Cerebellar nuclear complex (tissue), 1 donor: ENCODE results near the gene PPP3CA.

ENCODE experiments used
- DNase-seq, 2 experiments: peaks; one replicate each; lab custom pipeline; 2025; lab: John Stamatoyannopoulos, UW

The PPP3CA gene

GRCh38 chr4:101331017-101331416 lies 16.3 kb downstream of the PPP3CA start:
- DNase-seq = no peak

- no peak for DNase-seq
Measured at GRCh38 chr4:101329592-101329991, 17.7 kb downstream of the PPP3CA start.

GRCh38 chr4:101328063-101328602 lies 19.2 kb downstream of the PPP3CA start:
- DNase-seq = no peak

GRCh38 chr4:101326576-101326975 lies 20.8 kb downstream of the PPP3CA start:
- DNase-seq = no peak

- no peak for DNase-seq
Measured at GRCh38 chr4:101322743-101323142, 24.6 kb downstream of the PPP3CA start.

- peak in 1 of 2 experiments; percentile 10 for DNase-seq
Measured at GRCh38 chr4:101321481-101322042, 25.8 kb downstream of the PPP3CA start.

GRCh38 chr4:101315786-101316185 lies 31.5 kb downstream of the PPP3CA start:
- no peak for DNase-seq

- no peak for DNase-seq
Measured at GRCh38 chr4:101315041-101315440, 32.3 kb downstream of the PPP3CA start.

GRCh38 chr4:101309925-101310324 lies 37.4 kb downstream of the PPP3CA start:
- DNase-seq = no peak

- no peak for DNase-seq
Measured at GRCh38 chr4:101307899-101308298, 39.4 kb downstream of the PPP3CA start.

GRCh38 chr4:101306764-101307615 lies 40.3 kb downstream of the PPP3CA start:
- no peak for DNase-seq

- DNase-seq = no peak
Measured at GRCh38 chr4:101306225-101306624, 41.1 kb downstream of the PPP3CA start.

- DNase-seq = no peak
Measured at GRCh38 chr4:101304916-101305315, 42.4 kb downstream of the PPP3CA start.

GRCh38 chr4:101299899-101300540 lies 47.3 kb downstream of the PPP3CA start:
- no peak for DNase-seq

GRCh38 chr4:101299021-101299420 lies 48.3 kb downstream of the PPP3CA start:
- DNase-seq = no peak

GRCh38 chr4:101295691-101296090 lies 51.6 kb downstream of the PPP3CA start:
- no peak for DNase-seq

GRCh38 chr4:101294597-101294996 lies 52.7 kb downstream of the PPP3CA start:
- DNase-seq = no peak

- no peak for DNase-seq
Measured at GRCh38 chr4:101292901-101293300, 54.4 kb downstream of the PPP3CA start.

GRCh38 chr4:101292214-101292613 lies 55.1 kb downstream of the PPP3CA start:
- no peak for DNase-seq

- no peak for DNase-seq
Measured at GRCh38 chr4:101291198-101291597, 56.1 kb downstream of the PPP3CA start.

- no peak for DNase-seq
Measured at GRCh38 chr4:101290654-101291053, 56.7 kb downstream of the PPP3CA start.

- no peak for DNase-seq
Measured at GRCh38 chr4:101289306-101289705, 58.0 kb downstream of the PPP3CA start.
